IPS-18c (cell line): ENCODE results near the gene TATDN3.
"Not testable (repeated sequence)": the region's sequence is repeated elsewhere in the genome, so short reads cannot be mapped to it uniquely, and the experiment has no call there.

Experiments used
- H3K4me3 ChIP-seq: 2 replicates; pipeline ENCODE4 v1.7.0; 2013; ENCODE audit warnings: low read depth, mild to moderate bottlenecking, low read length, moderate library complexity; ENCODE audit not compliant: insufficient read depth
- H3K9me3 ChIP-seq: one replicate; pipeline ENCODE4 v1.6.1; 2013; ENCODE audit warnings: mild to moderate bottlenecking, low read length, moderate library complexity; ENCODE audit not compliant: control insufficient read depth, insufficient read depth

TATDN3 gene

DNA sequence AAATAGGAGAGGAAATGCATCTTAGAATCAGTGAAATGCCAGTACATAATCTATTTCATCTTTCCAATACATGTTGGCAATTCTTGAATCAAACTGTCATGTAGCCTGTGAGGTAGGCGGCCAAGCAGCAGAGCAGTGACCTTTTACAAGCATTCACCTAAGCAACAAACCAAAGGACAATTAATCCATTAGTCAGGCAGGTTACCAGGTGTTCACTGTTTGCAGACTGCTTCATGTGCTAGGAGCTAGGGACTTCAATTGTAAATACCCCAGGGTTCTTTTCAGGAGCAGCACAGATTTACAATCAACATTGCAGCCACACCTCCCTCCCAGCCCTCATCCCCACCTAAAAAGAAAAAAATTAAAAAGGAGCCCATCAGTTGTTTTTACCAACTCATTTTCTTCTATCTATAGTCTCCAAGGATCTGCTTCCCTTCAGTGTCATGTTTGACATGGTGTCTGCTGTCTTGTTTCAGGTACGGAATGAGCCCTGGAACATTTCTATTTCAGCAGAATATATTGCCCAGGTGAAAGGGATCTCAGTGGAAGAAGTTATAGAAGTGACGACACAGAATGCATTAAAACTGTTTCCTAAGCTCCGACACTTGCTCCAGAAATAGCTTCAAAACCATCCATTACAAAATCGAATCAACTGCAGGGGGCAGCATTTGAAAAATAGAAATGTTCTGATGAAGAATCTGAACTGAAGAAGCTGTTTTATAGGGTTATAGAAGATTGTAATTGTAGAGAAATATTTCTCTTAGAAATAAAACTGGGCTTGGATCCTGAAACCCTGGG, 23.0 kb downstream of the TATDN3 start:
- Histone ChIP-seq H3K4me3 (no peak overlapping the region), H3K9me3 (no peaks in the 10 kb centered on the region)

DNA sequence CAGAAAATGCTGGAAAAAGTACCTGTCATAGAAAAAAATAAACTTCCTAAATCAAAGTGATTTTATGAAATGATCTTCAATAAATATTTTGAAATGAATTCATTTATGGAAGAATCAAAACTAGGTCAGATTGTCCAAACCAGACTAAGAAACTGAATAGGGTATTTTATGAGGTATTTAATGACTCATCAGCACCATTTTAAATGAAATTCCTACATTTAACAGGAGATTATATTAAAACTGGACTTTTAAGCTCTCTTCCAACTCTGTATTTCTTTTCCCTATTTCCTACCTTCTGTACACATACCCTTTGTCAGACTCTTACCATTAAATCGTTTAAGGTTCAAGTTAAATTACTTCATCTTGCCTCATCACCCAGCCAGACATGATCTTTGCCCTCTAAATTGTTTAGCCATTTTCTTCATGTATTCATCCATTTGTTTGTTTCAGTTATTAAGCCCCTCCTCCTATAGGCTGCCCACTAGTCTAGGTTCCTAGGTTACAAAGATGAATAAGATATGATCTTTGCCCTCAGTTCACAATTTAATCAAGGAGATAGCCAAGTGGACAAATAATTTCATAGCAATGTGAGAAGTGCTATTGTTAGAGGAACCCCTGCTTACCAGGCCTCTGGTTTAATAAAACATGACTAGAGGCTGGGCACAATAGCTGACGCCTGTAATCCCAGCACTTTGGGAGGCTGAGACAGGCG, 25.0 kb downstream of the TATDN3 start:
- Histone ChIP-seq H3K9me3 (no peaks in the 10 kb centered on the region), H3K4me3 (no peak overlapping the region)

- Histone ChIP-seq H3K9me3 (no peaks in the 10 kb centered on the region), H3K4me3 (no peak overlapping the region)
These were observed 28.0 kb downstream of the TATDN3 start for GRCh38 chr1:212819726-212820125.

- H3K9me3 ChIP-seq = peaks cover 12% of the 10 kb centered on the region
- no peak overlapping the region for H3K4me3 ChIP-seq
These were observed 29.3 kb downstream of the TATDN3 start for GRCh38 chr1:212820969-212821368.

DNA sequence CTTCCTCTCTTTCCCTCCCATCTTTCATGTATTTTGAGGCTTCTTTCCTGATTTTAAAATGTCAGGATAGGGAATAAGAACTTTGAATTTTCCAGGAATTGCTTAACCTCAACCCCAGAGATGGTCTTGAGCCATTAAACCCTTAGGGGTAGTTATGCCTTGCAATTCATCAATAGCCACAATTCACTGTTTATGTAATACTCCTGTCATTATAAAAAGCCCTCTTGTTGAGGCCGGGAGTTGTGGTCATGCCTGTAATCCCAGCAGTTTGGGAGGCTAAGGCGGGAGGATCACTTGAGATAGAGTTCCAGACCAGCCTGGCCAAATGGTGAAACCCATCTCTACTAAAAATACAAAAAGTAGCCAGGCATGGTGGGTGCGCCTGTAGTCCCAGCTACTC, 31.3 kb downstream of the TATDN3 start:
- Histone ChIP-seq H3K9me3 (peaks cover 13% of the 10 kb centered on the region), H3K4me3 (no peak overlapping the region)

- Histone ChIP-seq H3K9me3 (peaks cover 13% of the 10 kb centered on the region), H3K4me3 (no peak overlapping the region)
These were observed 32.5 kb downstream of the TATDN3 start for GRCh38 chr1:212824201-212824600.

- H3K4me3 ChIP-seq = no peak overlapping the region
- H3K9me3 ChIP-seq = peaks cover 13% of the 10 kb centered on the region
These were observed 34.2 kb downstream of the TATDN3 start for GRCh38 chr1:212825798-212826452.

- peaks cover 13% of the 10 kb centered on the region for H3K9me3 ChIP-seq
- H3K4me3 ChIP-seq = no peak overlapping the region
These were observed 35.6 kb downstream of the TATDN3 start for GRCh38 chr1:212827171-212827776.

DNA sequence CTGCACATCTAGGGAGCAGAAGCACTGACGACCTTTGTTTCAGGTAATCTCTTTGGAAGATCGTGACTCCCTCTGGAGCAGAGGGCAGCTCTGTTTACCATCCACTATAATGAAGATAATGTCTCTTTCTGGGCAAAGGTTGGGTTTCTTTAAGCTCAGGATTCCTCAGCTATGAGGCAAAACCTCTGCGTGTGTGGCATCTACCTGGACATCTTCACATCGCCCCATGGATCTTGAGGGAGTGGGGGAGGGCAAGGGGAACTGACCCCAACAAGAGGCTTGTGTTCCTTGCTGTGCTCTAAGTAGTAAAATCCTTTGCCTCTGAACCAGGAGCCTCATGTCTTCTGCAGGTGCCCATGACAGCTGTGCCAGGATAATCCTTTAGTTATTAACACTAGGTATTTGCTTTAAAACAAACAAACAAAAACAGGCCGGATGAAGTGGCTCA, 36.2 kb downstream of the TATDN3 start:
- H3K9me3 ChIP-seq = peaks cover 13% of the 10 kb centered on the region
- no peak overlapping the region for H3K4me3 ChIP-seq

DNA sequence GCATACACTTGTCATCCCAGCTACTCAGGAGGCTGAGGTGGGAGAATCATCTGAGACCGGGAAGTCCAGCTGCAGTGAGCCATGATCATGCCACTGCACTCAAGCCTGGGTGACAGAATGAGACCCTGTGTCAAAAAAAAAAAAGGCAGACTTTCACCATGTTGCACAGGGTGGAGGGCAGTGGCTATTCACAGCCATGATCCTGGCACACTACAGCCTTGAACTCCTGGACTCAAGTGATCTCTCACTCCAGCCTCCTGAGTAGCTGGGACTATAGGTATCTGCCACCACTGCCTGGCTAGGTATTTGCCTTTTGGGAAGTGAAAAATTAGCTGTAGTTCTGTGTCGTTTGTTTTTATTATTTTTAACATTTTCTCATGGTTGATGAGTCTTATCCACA, 36.7 kb downstream of the TATDN3 start:
- Histone ChIP-seq H3K9me3 (peaks cover 13% of the 10 kb centered on the region), H3K4me3 (no peak overlapping the region)

DNA sequence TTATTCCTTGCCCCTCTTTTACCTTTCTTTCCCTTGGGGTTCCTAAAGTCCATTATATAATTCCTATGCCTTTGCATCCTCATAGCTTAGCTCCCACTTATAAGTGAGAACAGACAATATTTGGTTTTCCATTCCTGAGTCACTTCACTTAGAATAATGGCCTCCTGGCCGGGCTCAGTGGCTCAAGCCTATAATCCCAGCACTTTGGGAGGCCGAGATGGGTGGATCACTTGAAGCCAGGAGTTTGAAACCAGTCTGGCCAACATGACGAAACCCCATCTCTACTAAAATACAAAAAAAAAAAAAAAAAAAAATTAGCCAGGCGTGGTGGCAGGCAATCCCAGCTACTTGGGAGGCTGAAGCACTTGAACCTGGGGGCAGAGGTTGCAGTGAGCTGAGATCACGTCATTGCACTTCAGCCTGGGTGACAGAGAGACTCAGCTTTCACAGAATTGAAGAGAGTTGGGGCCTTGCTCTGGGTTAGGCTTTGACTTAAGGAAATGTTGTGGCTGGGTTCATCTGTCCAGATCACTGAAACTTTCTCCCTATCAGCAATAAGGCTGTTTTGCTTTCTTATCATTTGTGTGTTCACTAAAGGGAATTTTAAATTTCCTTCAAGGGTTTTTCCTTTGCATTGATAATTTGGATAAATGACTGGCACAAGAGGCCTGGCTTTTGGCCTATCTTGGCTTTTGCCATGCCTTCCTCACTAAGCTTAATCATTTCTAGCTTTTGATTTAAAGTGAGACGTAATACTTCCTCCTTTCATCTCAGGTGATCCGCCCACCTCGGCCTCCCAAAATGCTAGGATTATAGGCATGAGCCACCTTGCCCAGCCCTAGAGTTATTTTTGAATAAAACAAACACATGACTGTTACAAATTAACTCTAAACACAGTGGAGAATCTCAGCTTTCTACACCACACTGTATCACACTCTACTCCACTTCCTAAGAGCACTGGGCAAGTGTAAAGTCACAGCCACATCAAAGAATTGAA, 41.8 kb downstream of the TATDN3 start:
- H3K4me3 ChIP-seq, H3K9me3 ChIP-seq: not testable (repeated sequence)

GRCh38 chr1:212838145-212838544, 46.5 kb downstream of the TATDN3 start:
- Histone ChIP-seq H3K9me3 (no peaks in the 10 kb centered on the region), H3K4me3 (no peak overlapping the region)

DNA sequence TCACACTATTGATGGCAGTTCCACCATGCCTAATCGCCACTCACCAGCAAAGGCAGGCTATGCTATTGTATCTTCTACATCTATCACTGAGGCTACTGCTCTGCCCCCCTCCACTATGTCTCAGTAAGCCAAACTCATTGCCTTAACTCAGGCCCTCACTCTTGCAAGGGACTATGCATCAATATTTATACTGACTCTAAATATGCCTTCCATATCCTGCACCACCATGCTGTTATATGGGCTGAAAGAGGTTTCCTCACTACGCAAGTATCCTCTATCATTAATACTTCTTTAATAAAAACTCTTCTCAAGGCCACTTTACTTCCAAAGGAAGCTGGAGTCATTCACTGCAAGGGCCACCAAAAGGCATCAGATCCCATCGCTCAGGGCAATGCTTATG, 52.8 kb downstream of the TATDN3 start:
- H3K4me3 ChIP-seq, H3K9me3 ChIP-seq: not testable (repeated sequence)

- Histone ChIP-seq H3K9me3 (no peaks in the 10 kb centered on the region), H3K4me3 (no peak within 1 kb of the TSS)
These were observed 55.9 kb downstream of the TATDN3 start, which contains the start of gene SPATA45 for GRCh38 chr1:212847549-212847948. Gene SPATA45, minus strand, starts transcription at chr1:212847649. Its CDS starts 11,500 bp downstream, at chr1:212836149.

- Histone ChIP-seq H3K4me3 (no peak overlapping the region), H3K9me3 (no peaks in the 10 kb centered on the region)
These were observed 60.5 kb downstream of the TATDN3 start for GRCh38 chr1:212852105-212852688.

- H3K4me3 ChIP-seq = no peak overlapping the region
- peaks cover 2% of the 10 kb centered on the region for H3K9me3 ChIP-seq
These were observed 62.0 kb downstream of the TATDN3 start for GRCh38 chr1:212853658-212854057.
